Smooth muscle cell (in vitro differentiated cells): ENCODE results near the gene PDE9A. TPM values are rescaled to one million over a fixed set of nuclear protein-coding genes. Genes with fewer than 3 reads are reported as not detected.

Experiments
- DNase-seq: peaks from one replicate; lab custom pipeline; 2025; ENCODE audit not compliant: unreplicated experiment; lab: John Stamatoyannopoulos, UW
- H2AFZ ChIP-seq: fragments of 200-600 bp; sonication (generic); 2 replicates; pipeline ENCODE4 v1.6.0; 2016; ENCODE audit warnings: antibody characterized with exemption, low read depth, mild to moderate bottlenecking
- H3F3A ChIP-seq: fragments of 200-600 bp; sonication (generic); 2 replicates; pipeline ENCODE4 v1.6.0; 2017; ENCODE audit warnings: antibody characterized with exemption, low read depth
- H3K27ac ChIP-seq: fragments of 200-600 bp; sonication (generic); 2 replicates; pipeline ENCODE4 v1.5.1; 2016; ENCODE audit warnings: low read depth, mild to moderate bottlenecking
- H3K27me3 ChIP-seq: fragments of 200-600 bp; sonication (generic); 2 replicates; pipeline ENCODE4 v1.6.1; 2016; ENCODE audit warnings: low read depth, mild to moderate bottlenecking
- H3K36me3 ChIP-seq: fragments of 200-600 bp; sonication (generic); 2 replicates; pipeline ENCODE4 v1.5.1; 2016; ENCODE audit warnings: low read depth
- H3K4me1 ChIP-seq: fragments of 200-600 bp; sonication (generic); 2 replicates; pipeline ENCODE4 v1.5.1; 2016; ENCODE audit warnings: low read depth
- H3K4me2 ChIP-seq: fragments of 200-600 bp; sonication (generic); 2 replicates; pipeline ENCODE4 v1.6.0; 2016; ENCODE audit warnings: mild to moderate bottlenecking
- H3K4me3 ChIP-seq: fragments of 200-600 bp; sonication (generic); 2 replicates; pipeline ENCODE4 v1.5.1; 2016; ENCODE audit warnings: mild to moderate bottlenecking
- H3K79me2 ChIP-seq: fragments of 200-600 bp; sonication (generic); 2 replicates; pipeline ENCODE4 v1.6.0; 2016; ENCODE audit warnings: low read depth, mild to moderate bottlenecking
- H3K9ac ChIP-seq: fragments of 200-600 bp; sonication (generic); 2 replicates; pipeline ENCODE4 v1.6.0; 2016; ENCODE audit warnings: low read depth
- H3K9me3 ChIP-seq: fragments of 200-600 bp; sonication (generic); replicated peaks from 2 replicates; pipeline ENCODE4 v1.5.1; 2016; ENCODE audit warnings: low read depth
- H4K20me1 ChIP-seq: fragments of 200-600 bp; sonication (generic); 2 replicates; pipeline ENCODE4 v1.6.0; 2016; ENCODE audit warnings: low read depth
- CTCF ChIP-seq: fragments of 200-600 bp; sonication (generic); IDR thresholded peaks from 2 replicates; pipeline ENCODE4 v1.5.1; 2017; ENCODE audit warnings: borderline replicate concordance, mild to moderate bottlenecking, antibody characterized with exemption; ENCODE audit not compliant: insufficient read depth, poor library complexity, severe bottlenecking
- WGBS: methylation state at CpG from one replicate; pipeline ENCODE4 v1.1.7; 2016; ENCODE audit warnings: low lambda C conversion rate; 5-methylcytosine and 5-hydroxymethylcytosine counted together
- polyA plus RNA-seq: library from polyadenylated mRNA; unstranded; fragments of >200 nt; fragmentation: Nextera tagmentation; extraction: Ambion mirVana; gene quantifications from 2 replicates; pipeline ENCODE4 v1.2.1, GENCODE V29; 2016
- total RNA-seq: library from RNA; depleted of rRNA; stranded (reverse); fragments of >200 nt; gene quantifications from 2 replicates; pipeline ENCODE4 v1.2.3, GENCODE V29; 2014

The PDE9A gene
- total and polyA plus RNA-seq, 2 experiments from 2014 or later: 4.3 to 12.3 TPM

- H3K4me3 ChIP-seq: no peak overlapping the region
- no peaks in the 10 kb centered on the region for H4K20me1 ChIP-seq
- no peak overlapping the region for H3K9ac ChIP-seq
- peaks cover 2% of the 10 kb centered on the region for H3F3A ChIP-seq
- H3K4me2 ChIP-seq: no peak overlapping the region
- H3K4me1 ChIP-seq: peaks cover 2% of the 10 kb centered on the region
- H3K27me3 ChIP-seq: peaks cover 11% of the 10 kb centered on the region
- WGBS: 76% methylated on average over 5 of the region's 5 CpGs
- TF ChIP-seq CTCF: no peak
- H2AFZ ChIP-seq: no peak overlapping the region
- no peak for DNase-seq
- H3K79me2 ChIP-seq: no peaks in the 10 kb centered on the region
- no peaks in the 10 kb centered on the region for H3K36me3 ChIP-seq
- no peak overlapping the region for H3K27ac ChIP-seq
- H3K9me3 ChIP-seq: no peaks in the 10 kb centered on the region
Measured at GRCh38 chr21:42631142-42631541, 22.3 kb upstream of the PDE9A start.

- no peak for TF ChIP-seq CTCF
- Histone ChIP-seq H3K9me3 (no peaks in the 10 kb centered on the region), H3K9ac (no peak overlapping the region), H4K20me1 (no peaks in the 10 kb centered on the region), H3K27me3 (peaks cover 7% of the 10 kb centered on the region), H3K79me2 (no peaks in the 10 kb centered on the region), H3K36me3 (no peaks in the 10 kb centered on the region), H2AFZ (no peak overlapping the region), H3K27ac (no peak overlapping the region), H3K4me2 (no peak overlapping the region), H3K4me1 (peaks cover 10% of the 10 kb centered on the region), H3F3A (peaks cover 8% of the 10 kb centered on the region), H3K4me3 (no peak overlapping the region)
- 93% methylated on average over 12 of the region's 12 CpGs for WGBS
- DNase-seq: no peak
Measured at GRCh38 chr21:42632336-42632751, 21.1 kb upstream of the PDE9A start.

GRCh38 chr21:42632771-42633690 is 20.4 kb upstream of the PDE9A start:
- H3F3A ChIP-seq: peaks cover 8% of the 10 kb centered on the region
- H3K9me3 ChIP-seq: no peaks in the 10 kb centered on the region
- no peak overlapping the region for H3K27ac ChIP-seq
- H3K27me3 ChIP-seq: no peaks in the 10 kb centered on the region
- WGBS: 89% methylated on average over 21 of the region's 21 CpGs
- no peaks in the 10 kb centered on the region for H3K79me2 ChIP-seq
- H3K4me3 ChIP-seq: no peak overlapping the region
- H3K36me3 ChIP-seq: no peaks in the 10 kb centered on the region
- no peak for DNase-seq
- no peak overlapping the region for H2AFZ ChIP-seq
- no peaks in the 10 kb centered on the region for H4K20me1 ChIP-seq
- H3K4me2 ChIP-seq: no peak overlapping the region
- H3K9ac ChIP-seq: no peak overlapping the region
- H3K4me1 ChIP-seq: peaks cover 10% of the 10 kb centered on the region
- no peak for TF ChIP-seq CTCF
